GM19467 (cell line): ENCODE results near the gene DDTL.
"Not testable (repeated sequence)": the region's sequence is repeated elsewhere in the genome, so short reads cannot be mapped to it uniquely, and the experiment has no call there.

Experiments used
- ATAC-seq: cut with Tn5 transposase; IDR thresholded peaks from one replicate; pipeline ENCODE4 v1.9.1; 2021; ENCODE audit warnings: mild to moderate bottlenecking, moderate library complexity; ENCODE audit not compliant: unreplicated experiment

DDTL gene

DNA sequence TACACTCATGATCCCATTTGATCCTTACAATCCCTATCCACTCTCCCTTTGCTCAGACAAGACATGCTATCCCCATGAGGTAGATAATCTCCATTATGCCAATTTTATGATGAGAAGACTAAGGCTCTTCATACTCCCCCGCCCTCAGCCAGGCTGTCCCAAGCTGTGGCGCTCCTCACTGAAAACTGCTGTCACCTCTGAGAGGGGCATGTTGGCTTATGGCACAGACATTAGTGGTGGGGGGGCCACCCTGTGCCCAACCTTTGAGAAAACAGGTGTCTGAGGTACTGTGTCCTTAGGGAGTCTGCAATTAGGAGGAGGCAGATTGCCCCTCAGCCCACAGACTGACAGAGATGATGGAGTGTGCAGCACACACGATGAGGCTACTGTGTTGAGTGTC lies 2.4 kb downstream of the DDTL start:
- no peak for ATAC-seq

DNA sequence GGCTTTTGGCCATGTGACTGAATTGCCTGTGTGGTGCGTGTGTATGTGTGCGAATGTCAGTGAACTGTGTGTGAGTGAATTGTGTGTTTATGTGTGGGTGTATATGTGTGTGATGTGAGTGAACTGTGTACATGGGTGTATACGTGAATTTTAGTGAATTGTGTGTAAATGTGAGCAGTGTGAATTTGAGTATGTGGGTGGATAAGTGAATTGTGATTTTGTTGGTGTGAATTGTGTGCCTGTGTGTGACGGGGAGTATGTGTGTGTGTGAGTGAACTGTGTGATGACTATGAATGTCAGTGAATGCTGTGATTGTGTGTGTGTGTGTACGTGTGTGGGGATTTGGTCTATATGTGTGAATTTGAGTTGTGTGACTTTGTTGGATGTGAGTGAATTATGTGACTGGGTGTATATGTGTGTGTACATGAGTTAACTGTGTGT lies 3.5 kb downstream of the DDTL start:
- no peak for ATAC-seq

DNA sequence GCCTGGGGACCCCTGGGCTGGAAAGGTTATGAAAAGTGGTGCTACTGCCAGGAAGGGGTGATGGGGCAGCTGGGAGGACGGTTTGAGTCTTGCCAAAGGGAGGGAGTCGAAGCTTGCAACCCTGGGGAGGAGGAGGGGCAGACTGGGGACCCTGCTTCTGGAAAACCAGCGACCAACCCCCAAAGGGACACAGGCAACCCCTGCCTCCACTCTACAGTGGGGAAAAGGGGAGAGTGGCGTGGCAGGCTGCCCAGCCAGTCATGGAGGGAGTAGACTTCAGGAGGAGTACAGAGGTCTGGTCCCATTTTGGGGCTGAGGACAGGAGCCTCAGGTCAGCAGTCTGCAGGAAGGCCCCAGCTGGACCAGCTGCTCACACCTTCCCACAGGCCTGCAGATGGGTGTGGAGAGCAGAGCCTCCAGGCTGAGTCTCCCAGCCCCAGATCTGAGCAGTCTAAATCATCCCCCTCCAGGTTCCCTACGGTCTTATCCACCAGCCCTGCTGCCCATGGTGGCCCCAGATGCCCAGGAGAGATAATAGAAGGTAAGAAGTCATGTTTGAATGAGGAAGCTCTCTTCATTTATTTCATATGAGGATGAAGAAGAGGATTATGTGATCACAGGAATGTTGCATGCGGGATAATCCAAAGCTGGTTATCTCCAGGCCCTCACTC lies 4.3 kb downstream of the DDTL start:
- no peak for ATAC-seq

DNA sequence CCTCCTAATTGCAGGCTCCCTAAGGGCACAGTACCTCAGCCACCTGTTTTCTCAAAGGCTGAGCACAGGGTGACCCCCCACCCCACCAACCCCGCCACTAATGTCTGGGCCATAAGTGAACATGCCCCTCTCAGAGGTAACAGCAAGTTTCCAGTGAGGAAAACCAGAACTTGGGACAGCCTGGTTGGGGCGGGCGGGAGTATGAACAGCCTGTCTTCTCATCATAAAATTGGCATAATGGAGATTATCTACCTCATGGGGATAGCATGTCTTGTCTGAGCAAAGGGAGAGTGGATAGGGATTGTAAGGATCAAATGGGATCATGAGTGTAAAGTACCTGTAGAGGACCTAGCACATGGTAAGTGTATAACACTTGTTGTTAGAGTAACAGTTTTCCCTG lies 5.2 kb downstream of the DDTL start:
- ATAC-seq, result not testable (repeated sequence)

DNA sequence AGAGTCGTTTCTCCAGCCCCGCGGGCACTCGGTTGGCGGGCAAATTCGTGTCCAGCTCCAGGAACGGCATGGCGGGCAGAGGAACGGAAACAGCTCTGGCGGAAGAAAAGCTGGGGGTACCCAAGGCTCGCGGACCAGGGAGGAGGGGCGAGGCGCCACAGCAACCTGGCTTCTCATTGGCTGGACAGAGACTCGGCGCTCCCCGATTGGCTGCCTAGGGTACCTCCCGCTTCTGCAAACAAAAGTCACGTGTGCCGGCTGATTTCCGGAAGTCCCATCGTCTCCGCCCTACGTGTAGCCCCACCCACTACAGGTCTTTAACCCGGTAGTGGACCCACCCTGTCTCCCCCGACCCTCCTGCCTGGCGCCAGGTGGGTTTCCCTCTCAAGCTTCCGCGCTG lies 7.7 kb downstream of the DDTL start, which contains the start of gene DDT:
DDT (minus strand) TSS at position 97 of the 400 bp plus-strand sequence; CDS start at position 70, 27 bp downstream.
- ATAC-seq, result peak; percentile 89

DNA sequence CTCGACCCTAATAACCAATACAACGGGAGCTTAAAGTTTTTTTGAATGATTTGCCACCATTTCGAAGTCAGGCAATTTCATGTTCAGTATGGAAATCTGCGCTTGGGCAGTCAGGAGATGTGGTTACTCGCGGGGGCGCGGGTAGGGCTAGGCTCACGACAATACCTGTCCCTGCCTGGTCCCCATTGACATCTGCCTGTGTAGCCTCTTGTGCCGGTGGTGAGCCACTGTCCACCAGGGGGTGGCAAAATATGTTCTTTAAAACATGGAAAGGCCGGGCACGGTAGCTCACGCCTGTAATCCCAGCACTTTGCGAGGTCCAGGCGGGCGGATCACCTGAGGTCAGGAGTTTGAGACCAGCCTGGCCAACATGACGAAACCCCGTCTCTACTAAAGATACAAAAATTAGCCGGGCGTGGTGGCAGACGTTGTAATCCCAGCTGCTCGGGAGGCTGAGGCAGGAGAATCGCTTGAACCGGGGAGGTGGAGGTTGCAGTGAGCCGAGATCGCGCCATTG lies 8.2 kb downstream of the DDTL start:
- ATAC-seq, result not testable (repeated sequence)

DNA sequence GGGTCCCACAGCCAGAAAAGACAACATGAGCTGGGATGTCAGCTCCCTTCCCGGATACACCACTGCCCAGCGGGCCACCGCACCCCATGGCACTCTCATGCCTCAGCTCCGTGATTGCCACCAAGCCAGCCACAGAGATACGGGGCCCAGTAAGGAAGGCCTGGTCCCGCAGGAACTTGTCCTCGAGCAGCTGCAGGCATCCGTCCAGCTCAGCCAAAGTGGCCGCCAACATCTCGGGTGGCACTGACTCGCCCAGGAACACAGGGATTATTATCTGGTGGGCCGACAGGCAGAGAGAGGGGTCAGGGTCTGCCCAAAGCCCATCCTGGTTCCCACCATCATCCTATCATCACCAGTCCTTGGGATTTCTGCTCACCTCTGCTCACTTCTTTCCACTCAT lies 10.6 kb downstream of the DDTL start:
- ATAC-seq, result not testable (repeated sequence)

DNA sequence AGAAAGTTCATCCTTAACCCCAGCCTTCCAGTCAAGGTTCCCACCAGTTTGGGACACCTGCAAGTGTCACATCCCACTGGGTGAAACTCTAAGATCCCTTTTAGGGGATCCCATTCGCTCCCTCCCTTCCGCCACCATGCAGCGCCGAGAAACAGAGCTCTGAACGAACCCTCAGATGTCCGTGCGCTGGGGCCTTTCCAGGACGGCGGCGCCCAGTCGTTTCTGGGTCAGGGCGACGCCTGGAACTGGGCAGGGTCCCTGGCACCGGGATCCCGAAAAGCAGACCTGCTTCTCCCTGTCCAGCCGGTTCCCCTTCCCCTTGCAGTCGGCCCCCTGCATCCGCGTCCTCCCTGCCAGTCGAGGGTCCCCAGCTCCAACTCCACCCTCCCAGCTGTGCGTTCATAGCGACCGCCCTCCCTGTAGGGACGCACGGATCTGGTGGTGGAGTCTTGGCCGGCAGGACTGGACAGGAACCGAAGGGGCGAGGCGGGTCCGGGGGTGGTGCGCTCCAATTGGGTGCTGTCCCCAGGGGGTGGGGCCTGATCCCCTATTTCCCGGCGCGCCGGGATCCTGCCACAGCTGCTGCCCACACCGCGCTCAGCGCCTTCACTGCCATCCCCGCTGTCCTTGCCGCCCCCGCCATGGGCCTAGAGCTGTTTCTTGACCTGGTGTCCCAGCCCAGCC lies 13.0 kb downstream of the DDTL start, which contains the start of gene GSTT2:
GSTT2 (plus strand) TSS at position 578 of the 684 bp plus-strand sequence.
- not testable (repeated sequence) for ATAC-seq

DNA sequence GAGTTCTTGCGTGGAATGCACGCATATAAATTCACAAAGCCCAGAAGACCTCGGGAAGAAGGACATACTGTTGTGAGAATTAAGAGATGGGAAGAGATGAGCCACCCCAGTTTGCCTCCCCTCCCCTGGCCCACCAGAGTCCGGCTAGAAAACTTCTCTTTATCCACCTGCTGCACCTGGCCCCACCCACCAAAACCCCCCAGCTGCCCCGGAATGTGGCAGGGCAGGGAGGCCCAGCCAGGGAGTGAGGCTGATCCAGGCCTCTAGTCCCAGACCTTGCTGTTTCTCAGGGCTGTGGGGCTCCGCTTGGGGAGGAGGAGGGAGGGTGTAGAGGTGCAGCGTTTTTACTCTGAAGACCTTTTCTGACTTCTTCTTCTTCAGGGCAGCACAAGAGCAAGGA lies 13.9 kb downstream of the DDTL start:
- not testable (repeated sequence) for ATAC-seq

DNA sequence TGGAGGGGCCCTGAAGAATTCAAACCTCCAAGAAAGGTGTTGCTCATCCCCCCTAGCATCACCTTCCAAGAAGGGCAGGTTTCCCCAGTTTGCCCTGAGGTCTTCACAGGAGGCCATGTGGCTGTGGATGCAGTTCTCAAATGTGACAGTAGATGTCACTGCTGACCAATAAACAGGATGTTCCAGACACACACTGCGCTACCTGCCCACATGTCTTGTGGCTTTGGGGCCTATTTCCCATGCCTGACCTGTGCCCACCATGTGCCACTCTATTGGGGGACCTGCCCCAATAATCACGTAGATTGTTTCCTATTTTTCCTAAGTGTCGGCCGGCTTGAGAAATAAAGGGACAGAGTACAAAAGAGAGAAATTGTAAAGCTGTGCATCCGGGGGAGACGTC lies 17.7 kb downstream of the DDTL start:
- ATAC-seq, result no peak

DNA sequence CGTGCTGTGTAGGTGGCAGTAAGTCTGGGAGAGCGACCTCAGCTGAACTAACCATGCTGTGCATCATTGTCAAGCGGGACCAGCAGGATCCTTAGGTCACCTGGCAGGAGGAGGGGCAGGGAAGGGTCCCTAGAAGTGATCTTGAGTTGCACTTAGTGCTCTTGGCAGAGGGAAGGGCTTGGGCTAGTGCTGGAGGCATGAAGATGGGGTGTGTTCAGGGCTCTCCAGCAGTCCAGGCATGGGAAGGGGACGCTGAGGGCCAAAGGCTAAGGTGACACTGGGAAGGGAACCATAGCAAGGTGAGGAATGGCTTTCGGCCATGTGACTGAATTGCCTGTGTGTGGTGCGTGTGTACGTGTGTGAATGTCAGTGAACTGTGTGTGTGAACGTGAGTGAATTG lies 19.4 kb downstream of the DDTL start:
- ATAC-seq, result not testable (repeated sequence)

DNA sequence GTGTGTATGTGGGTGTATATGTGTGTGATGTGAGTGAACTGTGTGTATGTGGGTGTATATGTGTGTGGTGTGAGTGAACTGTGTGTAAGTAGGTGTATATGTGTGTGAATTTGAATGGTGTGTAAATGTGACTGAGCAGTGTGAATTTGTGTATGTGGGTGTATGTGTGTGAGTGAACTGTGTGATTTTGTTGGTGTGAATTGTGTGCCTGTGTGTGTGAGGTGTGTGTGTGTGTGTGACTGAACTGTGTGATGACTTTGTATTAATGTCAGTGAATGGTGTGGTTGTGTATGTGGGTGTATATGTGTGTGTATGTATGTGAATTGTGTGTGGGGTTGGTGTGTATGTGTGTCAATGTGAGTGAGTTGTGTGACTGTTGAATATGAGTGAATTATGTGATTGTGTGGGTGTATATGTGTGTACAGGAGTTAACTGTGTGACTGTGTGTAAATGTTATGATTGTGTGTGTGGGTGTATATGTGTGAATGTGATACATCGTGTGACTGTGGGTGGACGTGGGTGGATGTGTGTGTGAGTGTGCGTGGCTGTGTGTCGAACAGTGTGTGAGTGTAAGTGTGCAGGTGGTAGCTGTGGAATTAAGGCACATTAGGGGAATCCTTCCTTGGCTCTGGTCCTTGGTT lies 20.0 kb downstream of the DDTL start:
- ATAC-seq, result not testable (repeated sequence)

DNA sequence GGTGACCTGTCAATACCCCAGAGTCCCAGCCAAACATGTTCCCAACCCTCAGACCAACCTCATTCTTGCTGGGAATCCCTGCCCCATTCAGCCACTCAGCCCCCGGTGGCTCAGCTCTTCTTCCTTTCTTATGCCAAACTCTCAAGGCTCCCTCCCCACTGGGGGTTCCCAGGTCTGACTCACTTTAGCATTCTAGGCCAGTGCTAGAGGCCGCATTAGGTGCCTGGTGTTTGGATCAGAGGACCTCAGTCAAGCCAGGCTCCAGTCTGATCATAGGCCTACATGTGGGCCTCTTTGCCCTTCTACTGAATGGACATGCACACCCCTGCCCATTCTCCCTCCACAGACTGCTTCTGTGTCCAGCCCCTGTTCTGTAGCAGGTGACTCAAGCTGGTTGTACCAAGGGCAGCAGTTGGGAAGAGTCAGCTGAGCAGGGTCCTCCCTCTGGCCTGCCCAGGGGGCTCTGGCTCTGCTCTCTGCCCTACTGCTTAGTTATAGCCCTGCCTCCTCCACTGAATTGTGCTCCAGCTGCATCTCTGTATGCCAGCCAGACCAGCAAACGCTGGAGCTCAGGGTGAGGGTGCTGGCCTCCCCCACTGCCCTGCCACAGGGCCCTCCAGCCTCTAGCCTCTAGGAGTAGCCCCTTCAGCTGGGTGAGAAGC lies 23.0 kb downstream of the DDTL start:
- not testable (repeated sequence) for ATAC-seq

DNA sequence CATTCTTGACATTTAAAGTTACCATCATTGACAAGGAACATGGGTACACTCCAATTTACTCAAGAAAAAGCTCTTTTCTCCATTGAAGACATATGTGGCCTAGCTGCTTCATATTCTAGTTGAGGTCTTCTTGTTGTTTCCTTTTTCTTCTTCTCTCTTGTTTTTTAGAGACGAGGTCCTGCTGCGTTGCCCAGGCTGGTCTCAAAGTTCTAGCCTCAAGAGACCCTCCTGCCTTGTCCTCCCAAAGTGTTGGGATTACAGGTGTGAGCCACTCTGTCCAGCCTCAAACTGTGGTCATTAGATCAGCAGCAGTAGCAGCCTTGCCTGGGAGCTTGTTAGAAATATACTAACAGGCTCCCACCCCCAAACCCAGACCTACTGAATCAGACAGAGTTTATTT lies 26.4 kb downstream of the DDTL start:
- not testable (repeated sequence) for ATAC-seq

DNA sequence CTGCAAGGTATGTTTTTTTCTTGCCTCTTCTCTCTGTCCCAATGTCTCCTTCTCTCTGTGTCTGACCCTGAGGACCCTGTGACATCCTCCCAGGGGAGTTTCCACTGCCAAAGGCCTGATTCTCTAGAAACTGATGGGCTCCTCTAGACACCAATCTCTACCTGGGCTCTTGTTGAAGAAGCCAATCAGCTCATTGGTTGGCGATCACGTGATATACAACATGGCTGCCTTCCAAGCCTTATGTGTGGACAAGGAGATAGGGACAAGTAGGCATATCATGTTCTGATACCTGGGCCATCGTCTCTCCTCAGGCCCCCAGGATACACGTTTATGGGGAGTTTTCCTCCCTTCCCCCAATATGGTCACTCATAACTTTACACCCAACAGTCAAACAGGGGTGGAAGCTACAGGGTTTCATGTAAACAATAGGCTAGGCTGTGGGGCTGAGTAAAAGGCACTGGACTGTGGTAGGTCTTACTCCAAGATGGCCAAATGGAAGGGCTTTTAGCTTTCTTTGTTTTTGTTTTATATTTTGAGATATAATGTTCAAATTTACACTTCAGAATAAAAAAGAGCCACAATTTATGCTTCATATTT lies 27.0 kb downstream of the DDTL start:
- not testable (repeated sequence) for ATAC-seq

DNA sequence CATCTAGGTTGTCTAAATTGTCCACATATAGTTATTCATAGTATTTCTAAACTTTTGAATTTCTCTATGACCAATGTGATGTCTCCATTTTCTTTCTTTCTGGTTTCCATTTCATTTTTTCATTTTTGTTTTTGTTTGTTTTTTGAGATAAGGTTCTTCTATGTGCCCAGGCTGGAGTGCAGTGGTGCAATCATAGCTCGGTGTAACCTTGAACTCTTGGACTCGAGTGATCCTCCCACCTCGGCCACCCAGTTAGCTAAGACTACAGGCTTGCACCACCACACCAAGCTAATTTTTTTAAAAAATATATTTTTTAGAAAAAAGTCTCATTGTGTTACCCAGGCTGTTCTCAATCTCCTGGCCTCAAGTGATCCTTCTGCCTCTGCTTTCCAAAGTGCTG lies 30.4 kb downstream of the DDTL start:
- no peak for ATAC-seq

DNA sequence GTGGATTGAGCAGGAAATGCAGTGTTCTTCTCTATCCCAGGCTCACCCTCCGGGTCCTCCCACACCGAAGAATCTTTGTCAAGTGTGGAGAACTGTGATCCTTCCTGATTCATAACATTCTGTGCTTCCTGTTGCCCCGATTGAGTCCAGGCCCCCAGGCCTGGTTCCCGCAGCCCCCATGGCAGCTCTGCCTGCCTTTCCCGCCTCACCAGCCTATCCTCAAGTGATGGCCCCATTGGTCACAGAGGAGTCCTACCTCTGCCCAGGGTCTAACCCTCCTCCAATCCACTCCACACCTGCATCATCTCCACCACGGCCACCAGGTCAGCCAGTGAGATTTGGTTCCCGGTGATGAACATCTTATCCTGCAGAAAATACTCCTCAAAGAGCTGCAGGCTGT lies 33.1 kb downstream of the DDTL start:
- not testable (repeated sequence) for ATAC-seq

DNA sequence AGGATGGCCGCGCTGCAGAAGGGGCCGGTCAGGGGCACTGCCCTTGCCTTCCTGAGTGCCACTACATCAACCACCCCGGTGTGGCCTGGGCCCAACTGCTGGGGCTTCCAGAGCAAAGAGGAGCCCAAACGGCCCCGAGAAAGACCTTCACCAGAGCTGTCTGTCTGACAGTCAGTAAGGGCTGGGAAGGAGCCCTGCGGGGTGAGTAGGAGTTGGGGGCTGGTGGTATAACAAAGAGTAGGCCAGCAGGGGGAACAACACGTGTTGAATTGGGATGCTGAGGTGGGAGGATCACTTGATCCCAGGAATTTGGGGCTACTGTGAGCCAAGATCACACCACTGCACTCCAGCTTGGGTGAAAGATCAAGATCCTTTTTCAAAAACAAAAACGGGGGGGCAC lies 34.6 kb downstream of the DDTL start:
- no peak for ATAC-seq

DNA sequence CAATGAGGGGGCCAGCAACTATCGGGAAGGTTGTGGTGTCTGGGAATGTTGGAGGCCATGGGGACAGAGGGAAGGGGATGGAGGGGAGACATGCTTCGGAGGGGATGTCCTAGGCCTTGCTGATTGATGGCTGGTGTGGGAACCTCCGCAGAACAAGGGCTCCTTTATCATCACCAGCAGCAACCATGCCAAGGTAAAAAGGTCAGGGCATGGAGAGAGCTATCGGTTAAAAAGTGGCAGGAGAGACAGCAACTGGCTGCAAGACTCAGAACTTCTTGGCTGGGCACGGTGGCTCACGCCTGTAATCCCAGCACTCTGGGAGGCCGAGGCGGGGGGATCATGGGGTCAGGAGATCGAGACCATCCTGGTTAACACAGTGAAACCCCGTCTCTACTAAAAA lies 35.6 kb downstream of the DDTL start:
- no peak for ATAC-seq

DNA sequence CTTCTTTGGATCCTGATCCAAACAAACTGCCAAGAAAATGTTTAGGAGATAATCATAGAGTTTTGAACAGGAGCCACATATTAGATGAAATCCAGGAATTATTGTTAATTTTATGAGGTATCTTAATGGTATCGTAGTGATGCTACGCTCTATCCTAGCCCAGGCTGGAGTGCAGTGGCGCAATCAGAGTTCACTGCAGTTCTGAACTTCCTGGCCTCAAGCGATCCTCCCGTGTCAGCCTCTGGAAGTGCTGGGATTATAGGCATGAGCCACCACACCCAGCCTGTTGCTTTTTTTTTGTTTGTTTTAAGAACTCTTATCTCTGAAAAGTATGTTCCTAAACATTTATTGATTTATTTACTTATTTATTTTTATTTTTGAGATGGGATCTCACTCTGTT lies 36.2 kb downstream of the DDTL start:
- no peak for ATAC-seq

DNA sequence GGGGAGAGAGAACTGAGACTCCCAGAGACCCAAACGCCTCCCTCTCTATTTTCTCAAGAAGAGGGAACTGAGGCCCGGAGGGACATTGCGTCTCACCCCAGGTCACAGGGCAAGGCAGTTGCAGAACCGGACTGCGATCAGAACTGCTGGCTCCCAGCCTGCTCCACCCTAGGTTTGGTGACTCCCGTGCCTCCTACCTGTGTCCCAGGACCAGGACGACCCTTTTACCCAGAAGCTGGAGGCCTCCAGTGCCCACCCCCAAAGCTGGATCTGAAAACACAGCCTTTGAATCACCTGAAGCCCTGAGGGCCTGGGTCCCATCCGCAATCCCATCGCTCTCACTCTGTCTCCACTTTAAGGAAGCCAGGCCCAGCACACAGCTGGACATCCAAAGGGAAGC lies 37.2 kb downstream of the DDTL start:
- no peak for ATAC-seq
